ENCODE results near the gene SEL1L3.
A peak's percentile ranks its signal among the peaks of the same experiment; 100 is the strongest.

SEL1L3 gene

GRCh38 chr4:25811374-25811690, 51.5 kb downstream of the SEL1L3 start:
- Histone ChIP-seq H3K4me3 (no peak overlapping the region), H3K27ac (no peak overlapping the region)
- DNase-seq (ENCODE audit: low spot score) = peak; percentile 21
- TF ChIP-seq, protein P1, sequence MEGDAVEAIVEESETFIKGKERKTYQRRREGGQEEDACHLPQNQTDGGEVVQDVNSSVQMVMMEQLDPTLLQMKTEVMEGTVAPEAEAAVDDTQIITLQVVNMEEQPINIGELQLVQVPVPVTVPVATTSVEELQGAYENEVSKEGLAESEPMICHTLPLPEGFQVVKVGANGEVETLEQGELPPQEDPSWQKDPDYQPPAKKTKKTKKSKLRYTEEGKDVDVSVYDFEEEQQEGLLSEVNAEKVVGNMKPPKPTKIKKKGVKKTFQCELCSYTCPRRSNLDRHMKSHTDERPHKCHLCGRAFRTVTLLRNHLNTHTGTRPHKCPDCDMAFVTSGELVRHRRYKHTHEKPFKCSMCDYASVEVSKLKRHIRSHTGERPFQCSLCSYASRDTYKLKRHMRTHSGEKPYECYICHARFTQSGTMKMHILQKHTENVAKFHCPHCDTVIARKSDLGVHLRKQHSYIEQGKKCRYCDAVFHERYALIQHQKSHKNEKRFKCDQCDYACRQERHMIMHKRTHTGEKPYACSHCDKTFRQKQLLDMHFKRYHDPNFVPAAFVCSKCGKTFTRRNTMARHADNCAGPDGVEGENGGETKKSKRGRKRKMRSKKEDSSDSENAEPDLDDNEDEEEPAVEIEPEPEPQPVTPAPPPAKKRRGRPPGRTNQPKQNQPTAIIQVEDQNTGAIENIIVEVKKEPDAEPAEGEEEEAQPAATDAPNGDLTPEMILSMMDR (IDR thresholded peaks at IDR 0.05) = no peak

GRCh38 chr4:25810461-25811373, 52.1 kb downstream of the SEL1L3 start:
- Histone ChIP-seq H3K4me3 (no peak overlapping the region), H3K27ac (no peak overlapping the region)
- TF ChIP-seq, protein P1 (IDR thresholded peaks at IDR 0.05) = no peak
- DNase-seq (ENCODE audit: low spot score) = peak; percentile 59

DNA sequence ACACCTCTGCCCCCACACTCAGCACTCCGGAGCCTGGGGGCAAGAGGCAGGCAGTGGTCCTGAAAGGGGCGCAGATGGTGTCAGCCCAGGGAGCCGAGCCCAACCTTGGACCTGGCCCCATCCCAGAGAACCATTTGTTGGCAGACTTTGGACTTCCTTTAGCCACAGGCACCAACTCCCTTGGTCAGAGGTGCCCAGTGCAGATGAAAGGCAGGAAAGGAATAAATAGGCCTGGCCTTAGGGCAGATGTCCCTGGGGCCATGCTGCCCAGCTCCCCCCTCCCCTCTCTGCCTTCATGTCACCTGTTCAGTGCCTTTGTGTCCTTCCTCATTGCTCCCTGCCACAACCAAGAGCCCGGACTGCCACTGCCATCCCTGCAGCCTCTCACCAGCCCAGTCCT, 52.8 kb downstream of the SEL1L3 start:
- TF ChIP-seq, protein P1 (IDR thresholded peaks at IDR 0.05) = no peak
- no peak overlapping the region for H3K27ac ChIP-seq
- DNase-seq (ENCODE audit: low spot score) = peak; percentile 46

DNA sequence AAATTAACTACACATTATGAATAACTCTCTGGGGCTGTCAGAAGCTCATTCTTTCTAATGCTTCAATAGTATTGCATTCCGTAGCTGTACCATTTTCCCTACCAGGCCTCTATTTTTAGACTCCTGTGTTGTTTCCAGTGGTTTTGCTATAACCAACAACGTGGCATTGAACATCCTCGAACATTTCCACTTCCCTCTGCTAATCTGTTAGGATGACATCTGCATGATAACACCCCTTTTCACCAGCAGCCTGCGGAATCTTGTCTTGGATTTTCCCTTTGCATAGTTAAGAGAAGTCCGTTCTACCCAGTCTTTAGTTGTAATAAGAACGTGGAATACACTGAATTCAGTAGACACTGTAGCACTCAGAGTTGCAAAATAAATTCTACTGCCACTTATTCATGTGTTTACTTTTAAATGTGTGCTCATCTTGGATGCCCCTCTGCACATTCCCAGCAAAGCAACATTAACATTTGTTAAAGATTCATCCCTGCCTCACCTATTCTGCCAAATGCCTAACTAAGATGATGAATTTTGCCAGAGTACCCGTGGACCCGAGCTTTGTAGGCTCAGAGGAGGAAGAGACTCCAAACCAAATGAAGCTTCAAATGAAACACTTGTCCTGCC, 55.6 kb downstream of the SEL1L3 start:
- Histone ChIP-seq H3K27ac (no peak overlapping the region), H3K4me3 (no peak overlapping the region)
- peak; percentile 5 for DNase-seq (ENCODE audit: low spot score)
- TF ChIP-seq, protein P1 (IDR thresholded peaks at IDR 0.05) = no peak

More for the DNA sequence above, 52.8 kb downstream of the SEL1L3 start:
- H3K4me3 ChIP-seq = no peak overlapping the region

- TF ChIP-seq, protein P1 (IDR thresholded peaks at IDR 0.05) = no peak
Observed at GRCh38 chr4:25805255-25805860, 57.4 kb downstream of the SEL1L3 start.

GRCh38 chr4:25803720-25804225, 59.0 kb downstream of the SEL1L3 start:
- TF ChIP-seq, protein P1 (IDR thresholded peaks at IDR 0.05) = no peak
- H3K4me3 ChIP-seq = no peak overlapping the region
- DNase-seq (ENCODE audit: low spot score) = no peak

More at GRCh38 chr4:25805255-25805860, 57.4 kb downstream of the SEL1L3 start:
- Histone ChIP-seq H3K27ac (no peak overlapping the region), H3K4me3 (no peak overlapping the region)
- DNase-seq (ENCODE audit: low spot score) = peak; percentile 2

More at GRCh38 chr4:25803720-25804225, 59.0 kb downstream of the SEL1L3 start:
- H3K27ac ChIP-seq = no peak overlapping the region

All from coronary artery (tissue), 2 donors.